HG03354 (cell line): Measurements from ENCODE around the gene XPNPEP2.
"Not testable (repeated sequence)": the region's sequence is repeated elsewhere in the genome, so short reads cannot be mapped to it uniquely, and the experiment has no call there.

ENCODE experiments used
- ATAC-seq: cut with Tn5 transposase; IDR thresholded peaks from one replicate; pipeline ENCODE4 v1.9.1; 2021; ENCODE audit warnings: mild to moderate bottlenecking; ENCODE audit not compliant: unreplicated experiment, poor library complexity, severe bottlenecking

The XPNPEP2 gene

DNA sequence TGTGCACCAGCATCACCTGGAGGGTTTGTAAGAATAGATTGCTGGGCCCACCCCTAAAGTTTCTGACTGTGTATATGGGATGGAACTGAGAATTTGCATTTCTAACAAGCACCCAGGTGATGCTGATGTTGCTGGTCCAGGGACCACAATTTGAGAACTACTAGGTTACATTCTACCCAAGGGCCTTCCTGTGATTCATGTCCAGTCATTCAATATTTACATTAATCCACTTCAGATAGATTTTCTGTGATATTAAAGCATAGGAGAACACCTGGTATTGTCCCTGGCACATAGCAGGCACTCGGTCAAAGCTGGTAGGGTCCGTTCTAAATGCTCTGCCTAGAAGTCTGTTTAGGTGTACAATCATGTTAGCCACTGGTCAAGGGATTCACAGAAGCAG, 19.5 kb upstream of the XPNPEP2 start:
- ATAC-seq = no peak

DNA sequence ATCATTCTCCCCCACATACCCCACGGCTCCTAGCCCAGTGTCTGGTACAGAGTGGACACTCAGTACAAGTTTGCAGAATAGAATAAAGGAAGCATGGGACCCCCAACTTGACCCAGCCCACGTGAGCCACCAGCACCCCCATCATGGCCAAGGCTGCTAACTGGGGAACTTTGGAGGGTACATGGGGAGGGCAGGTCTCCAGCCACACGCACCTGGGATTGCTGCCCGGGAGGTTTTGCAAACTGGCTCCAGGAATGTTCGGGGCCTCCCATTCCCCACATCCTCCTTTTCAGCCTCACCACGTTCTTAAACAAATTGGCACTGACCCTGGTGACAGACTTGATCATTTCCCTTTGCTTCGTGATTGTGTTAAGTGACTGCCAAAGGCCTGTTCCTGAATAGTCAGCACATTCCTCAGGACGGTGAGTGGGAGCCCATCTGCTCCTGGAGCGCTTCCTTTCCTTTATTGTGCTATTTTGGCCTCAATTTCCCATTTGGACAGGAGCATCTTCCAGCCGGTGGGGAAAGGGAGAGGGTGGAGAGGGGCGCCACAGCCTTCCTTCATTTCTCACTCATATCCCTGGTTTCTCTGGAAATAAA, 18.7 kb upstream of the XPNPEP2 start:
- no peak for ATAC-seq

- ATAC-seq = no peak
Measured at GRCh38 chrX:129720741-129721140, 18.0 kb upstream of the XPNPEP2 start.

- ATAC-seq = no peak
Measured at GRCh38 chrX:129721414-129721813, 17.4 kb upstream of the XPNPEP2 start.

GRCh38 chrX:129721870-129722269, 16.9 kb upstream of the XPNPEP2 start:
- ATAC-seq = no peak

- no peak for ATAC-seq
Measured at GRCh38 chrX:129723511-129723910, 15.3 kb upstream of the XPNPEP2 start.

DNA sequence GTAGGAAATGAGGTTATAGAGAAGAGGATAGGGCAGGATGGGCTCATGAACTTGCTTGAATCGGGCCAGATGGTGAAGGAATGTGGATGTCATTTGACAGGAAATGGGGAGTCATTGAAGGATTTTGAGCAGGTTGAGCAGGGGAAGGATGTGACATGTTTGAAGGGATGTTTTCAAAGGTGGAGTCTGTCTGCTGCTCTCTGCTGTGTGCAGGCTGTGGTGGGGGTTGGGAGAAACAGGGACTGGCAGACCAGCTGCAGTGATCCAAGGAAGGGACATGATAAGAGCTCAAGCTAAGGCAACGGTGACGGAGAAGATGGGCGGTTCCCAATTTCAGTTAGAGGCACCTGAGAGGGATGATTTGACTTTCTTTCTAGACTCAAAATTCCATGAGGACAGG, 14.0 kb upstream of the XPNPEP2 start:
- no peak for ATAC-seq

DNA sequence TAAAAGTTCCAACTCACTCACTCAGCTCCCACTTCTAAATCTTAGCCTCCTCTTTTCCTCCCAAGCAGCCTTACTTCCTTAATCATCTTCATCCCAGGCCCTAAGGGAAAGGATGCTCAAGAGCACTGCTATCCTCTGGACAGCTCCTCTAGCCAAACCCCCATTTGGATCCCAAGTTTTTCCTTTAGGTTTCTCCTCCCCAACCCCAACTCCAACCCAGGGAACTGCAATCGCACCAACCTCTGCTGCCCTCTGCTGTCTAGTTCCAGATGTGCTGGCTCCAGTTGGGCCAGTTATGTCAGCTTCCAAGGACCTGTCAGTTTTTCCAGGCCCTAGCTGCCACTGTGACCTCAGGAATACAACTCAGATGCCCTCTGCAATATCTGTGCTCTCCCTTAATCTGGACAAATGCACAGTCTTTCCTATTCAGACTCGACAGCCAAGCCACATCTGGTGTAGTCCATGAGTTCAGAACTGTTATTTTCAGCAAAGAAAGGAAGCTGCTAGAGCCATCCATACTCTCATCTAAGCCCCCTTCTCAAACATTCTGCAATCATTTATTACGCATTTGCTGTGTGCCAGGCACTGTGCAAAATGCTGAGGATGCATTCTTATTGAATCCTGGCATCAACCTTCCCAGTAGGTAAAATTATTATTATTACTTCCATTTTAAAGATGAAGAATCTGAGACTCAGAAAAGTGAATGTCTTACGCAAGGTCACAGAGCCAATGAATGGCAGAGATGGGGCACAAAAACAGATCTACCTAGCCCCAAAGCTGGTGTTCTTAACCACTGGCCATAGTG, 12.3 kb upstream of the XPNPEP2 start:
- no peak for ATAC-seq

DNA sequence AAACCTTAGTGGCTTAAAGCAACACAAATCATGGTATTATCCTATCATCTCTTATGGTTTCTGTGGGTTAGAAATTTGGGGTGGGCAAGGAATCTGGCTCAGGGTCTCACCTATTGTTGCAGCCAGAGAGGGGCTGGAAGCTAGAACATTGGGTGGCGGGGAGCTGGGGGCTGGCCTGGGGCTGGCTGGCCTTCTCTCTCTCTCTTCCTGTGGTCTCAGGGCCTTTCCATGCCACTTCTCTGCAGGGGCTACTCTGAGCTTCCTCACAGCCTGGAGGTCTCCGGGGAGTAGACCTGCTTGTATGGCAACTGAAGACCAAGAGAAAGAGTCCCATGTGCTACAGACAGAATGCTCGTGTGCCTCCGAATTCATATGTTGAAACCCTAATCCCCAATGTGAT, 10.7 kb upstream of the XPNPEP2 start:
- no peak for ATAC-seq

DNA sequence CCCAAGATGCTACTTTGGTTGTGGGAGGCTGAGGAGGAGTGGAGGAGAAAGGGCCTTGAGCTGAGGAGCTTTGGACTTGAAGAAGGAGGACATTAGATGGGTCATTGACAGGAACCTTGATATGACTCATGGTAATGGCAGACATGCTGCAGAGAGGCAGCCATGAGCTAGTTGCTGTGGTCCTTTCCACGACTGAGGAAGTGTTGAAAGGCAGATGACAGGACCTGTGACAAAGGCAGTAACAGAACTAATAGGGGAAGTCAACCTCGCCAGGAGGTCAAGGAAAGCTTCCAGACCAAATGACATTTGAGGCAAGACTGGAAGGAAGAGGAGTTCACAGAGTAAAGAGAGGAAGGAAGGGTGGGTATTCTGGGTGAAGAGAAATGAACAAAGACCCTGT, 7.6 kb upstream of the XPNPEP2 start:
- no peak for ATAC-seq

GRCh38 chrX:129732857-129733256, 5.9 kb upstream of the XPNPEP2 start:
- no peak for ATAC-seq

- no peak for ATAC-seq
Measured at GRCh38 chrX:129733335-129733734, 5.4 kb upstream of the XPNPEP2 start.

DNA sequence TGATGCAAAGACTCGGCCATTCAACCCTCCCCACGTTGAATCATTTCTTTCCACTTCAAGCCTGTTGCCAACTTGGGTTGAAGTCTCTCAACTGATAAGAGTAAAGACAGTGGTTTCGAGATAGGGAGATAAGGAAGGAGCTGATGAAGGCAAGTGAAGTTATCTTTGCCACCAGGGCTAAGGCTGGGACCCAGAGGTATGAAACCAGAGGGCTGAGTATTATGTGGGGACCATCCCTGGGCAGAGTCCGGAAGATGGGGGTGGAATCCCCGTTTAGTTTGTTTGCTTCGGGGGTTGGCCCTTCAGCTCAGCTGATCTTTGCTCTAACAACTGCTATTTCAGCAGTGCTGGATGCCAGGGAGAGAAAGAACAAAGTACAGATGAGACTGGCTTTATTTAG, 2.3 kb upstream of the XPNPEP2 start:
- ATAC-seq = no peak

DNA sequence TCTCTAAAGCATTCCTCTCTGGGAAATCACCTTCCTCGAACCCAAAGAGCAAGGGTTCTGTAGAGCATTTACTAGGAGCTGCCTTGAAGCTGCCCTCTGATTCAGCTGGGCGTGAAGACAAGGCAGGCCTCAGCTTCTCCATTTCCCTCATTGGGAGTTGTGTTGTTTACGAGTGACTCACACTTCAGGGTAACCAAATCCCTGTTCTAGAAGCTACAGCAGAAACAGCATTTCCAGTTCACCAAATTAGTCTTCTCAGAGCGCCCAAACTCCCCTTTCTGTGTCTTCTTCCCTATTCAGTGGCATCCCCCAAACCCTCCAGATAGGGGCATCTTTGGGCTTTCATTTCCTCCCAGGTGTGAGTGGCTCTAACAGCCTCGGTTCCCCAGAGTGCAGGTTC, 863 bp upstream of the XPNPEP2 start:
- no peak for ATAC-seq

DNA sequence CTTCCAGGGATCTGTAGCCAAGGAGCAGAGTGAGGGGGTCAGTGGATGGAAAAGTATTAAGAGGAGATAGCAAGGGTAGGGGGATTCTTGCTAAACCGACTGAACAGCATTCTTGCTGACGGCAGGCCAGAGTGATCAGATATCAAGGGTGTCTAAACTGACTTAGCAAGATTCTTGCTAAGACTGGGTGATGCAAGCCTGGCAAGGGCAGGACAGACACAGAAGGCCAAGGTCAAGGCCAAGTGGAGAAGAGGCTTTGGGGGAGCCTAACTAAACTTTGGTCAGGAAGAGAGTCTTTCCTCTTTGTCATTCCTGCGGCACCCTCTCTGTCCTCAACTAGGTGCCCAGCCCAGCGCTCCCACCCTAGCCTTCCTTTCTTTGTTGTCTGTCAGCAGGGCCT, 799 bp downstream of the XPNPEP2 start:
- ATAC-seq = no peak

- no peak for ATAC-seq
Measured at GRCh38 chrX:129741880-129742758, 3.3 kb downstream of the XPNPEP2 start.

DNA sequence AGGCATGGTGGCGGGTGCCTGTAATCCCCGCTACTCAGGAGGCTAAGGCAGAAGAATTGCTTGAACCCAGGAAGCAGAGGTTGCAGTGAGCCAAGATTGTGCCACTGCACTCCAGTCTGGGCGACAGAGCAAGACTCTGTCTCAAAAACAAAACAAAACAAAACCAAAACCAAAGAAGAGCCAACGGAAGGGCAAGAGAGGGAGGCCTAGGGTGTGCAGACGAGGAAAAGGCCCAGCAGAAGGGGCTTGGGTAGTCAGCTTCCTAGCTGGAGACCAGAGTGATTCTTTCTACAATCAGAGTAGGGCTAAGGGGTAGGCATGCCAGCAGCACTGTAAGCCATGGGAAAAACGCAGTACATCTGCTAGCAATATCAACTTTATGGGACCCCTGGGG, 4.0 kb downstream of the XPNPEP2 start:
- ATAC-seq = not testable (repeated sequence)

DNA sequence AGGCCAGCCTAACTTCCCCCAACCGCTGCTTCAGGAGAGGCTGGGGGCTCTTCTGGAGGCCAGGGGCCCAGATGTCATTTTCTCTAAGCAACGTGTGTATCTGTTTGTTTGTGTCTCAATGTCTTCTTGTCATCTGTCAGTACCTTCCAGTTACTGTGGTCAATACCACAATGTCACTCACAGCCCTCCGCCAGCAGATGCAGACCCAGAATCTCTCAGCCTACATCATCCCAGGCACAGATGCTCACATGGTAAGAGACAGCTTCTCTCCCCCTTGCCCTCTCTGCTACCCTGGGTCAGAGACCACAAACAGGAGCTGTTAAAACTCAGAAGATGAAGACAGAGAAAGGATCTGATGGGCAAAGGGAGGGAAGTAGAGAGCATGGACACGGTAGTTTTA, 5.0 kb downstream of the XPNPEP2 start:
- no peak for ATAC-seq

DNA sequence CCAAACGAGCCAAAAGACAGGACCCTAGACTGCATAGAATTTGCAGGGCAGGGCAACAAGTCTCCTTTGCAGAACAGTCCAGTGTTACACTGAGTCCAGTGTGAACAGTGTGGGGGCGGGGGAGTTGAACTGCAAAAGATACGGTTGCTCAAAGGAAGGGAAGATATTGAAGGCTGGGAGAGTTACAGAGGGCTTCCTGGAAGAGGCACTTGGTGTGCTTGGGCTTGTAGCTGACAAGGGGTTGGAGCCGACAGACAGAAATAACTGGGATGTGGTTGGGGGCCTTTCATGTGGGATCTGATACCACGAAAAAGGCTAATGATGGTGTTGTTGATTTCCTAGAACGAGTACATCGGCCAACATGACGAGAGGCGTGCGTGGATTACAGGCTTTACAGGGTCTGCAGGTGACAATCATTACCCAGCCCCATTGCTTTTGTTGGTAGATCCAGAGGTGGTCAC, 6.1 kb downstream of the XPNPEP2 start:
- no peak for ATAC-seq
